ENCODE results near the gene PLEKHH1. TPM values are rescaled to one million over a fixed set of nuclear protein-coding genes. Genes with fewer than 3 reads are reported as not detected.
"Not testable (repeated sequence)": the region's sequence is repeated elsewhere in the genome, so short reads cannot be mapped to it uniquely, and the experiment has no call there.

PLEKHH1 gene
- total RNA-seq, 1 donor from 2014 or later, result 119 TPM

DNA sequence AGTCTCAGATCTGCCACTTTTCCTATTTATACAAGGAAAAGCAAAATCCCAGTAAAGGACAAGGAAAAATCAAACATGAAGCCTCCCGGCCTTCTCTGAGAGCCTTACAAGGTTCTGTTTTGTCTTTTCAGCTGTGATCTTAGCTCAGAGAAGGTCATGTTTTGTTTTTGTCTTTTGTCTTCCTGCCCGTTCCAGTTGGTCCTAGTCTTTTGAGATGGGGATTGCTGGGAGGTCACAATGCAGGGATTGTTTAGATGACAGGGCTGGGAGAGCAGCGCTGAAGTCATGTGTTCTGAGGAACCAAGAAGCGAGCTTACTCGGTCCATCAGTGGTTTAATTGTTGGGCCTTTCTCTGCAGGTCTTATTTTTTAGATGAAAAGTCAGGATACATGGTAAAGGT is 6.0 kb downstream of the PLEKHH1 start:
- H3K27me3 Mint-ChIP-seq, result no peaks in the 10 kb centered on the region
- TF ChIP-seq, protein P1, sequence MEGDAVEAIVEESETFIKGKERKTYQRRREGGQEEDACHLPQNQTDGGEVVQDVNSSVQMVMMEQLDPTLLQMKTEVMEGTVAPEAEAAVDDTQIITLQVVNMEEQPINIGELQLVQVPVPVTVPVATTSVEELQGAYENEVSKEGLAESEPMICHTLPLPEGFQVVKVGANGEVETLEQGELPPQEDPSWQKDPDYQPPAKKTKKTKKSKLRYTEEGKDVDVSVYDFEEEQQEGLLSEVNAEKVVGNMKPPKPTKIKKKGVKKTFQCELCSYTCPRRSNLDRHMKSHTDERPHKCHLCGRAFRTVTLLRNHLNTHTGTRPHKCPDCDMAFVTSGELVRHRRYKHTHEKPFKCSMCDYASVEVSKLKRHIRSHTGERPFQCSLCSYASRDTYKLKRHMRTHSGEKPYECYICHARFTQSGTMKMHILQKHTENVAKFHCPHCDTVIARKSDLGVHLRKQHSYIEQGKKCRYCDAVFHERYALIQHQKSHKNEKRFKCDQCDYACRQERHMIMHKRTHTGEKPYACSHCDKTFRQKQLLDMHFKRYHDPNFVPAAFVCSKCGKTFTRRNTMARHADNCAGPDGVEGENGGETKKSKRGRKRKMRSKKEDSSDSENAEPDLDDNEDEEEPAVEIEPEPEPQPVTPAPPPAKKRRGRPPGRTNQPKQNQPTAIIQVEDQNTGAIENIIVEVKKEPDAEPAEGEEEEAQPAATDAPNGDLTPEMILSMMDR (IDR thresholded peaks at IDR 0.05; ENCODE audit: unreplicated experiment), result no peak
- H3K36me3 Mint-ChIP-seq (ENCODE audit: insufficient read depth), result peaks cover 20% of the 10 kb centered on the region
- peaks cover 40% of the 10 kb centered on the region for H3K4me1 Mint-ChIP-seq (ENCODE audit: low read depth)
- no peak overlapping the region for H3K4me3 Mint-ChIP-seq (ENCODE audit: low read depth)
- H3K27ac Mint-ChIP-seq, result peak overlapping the region; percentile 18
- no peaks in the 10 kb centered on the region for H3K9me3 Mint-ChIP-seq (ENCODE audit: low read depth)
- DNase-seq (ENCODE audit: low spot score, unreplicated experiment), result no peak

DNA sequence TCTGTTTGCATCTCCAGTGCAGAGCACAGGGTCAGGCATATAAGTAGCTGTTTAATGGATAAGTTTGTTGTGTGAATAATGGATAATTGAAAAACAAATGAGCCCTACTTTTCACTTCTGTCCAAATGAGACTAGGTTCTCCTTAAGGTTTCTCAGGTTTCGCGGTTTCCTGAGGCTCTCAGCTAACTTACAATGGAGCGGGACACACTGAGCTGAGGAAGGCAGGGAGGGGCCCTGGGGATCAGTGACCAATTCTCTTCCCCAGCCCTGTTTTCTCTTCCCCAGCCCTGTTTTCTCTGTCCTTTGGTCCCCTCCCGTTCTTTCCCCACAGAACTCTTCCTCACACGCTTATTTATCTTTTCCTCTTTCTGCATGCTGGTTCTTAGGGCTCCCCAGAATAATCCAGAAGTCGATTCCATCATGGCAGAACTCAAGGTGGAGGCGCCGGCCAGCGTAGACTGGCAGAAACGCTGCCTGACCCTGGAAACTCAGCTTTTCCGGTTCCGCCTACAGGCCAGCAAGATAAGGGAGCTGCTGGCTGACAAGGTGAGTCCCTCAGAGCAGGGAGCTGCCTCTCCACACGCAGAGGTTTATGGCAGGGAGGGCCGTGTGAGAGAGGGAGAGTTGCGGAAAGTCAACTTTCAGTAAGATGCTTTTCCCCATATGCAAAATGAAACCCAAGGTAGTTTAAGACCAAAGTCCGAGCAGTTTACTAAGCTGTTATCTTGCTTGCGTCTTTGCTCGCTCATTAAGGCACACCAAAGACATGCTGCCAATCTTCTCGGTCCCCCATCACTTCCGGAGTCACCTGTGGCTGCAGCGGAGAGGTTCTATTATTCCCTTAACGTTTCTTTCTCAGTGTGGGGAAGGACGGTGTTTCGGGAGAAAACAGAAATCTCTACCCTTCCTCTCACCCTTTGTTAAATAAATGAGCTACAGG is 8.6 kb downstream of the PLEKHH1 start:
- peaks cover 6% of the 10 kb centered on the region for H3K9me3 Mint-ChIP-seq (ENCODE audit: low read depth)
- DNase-seq (ENCODE audit: low spot score, unreplicated experiment), result peak; percentile 30
- peaks cover 27% of the 10 kb centered on the region for H3K4me1 Mint-ChIP-seq (ENCODE audit: low read depth)
- H3K27ac Mint-ChIP-seq, result peak overlapping the region; percentile 95
- H3K27me3 Mint-ChIP-seq, result no peaks in the 10 kb centered on the region
- TF ChIP-seq, protein P1 (IDR thresholded peaks at IDR 0.05; ENCODE audit: unreplicated experiment), result no peak
- peak overlapping the region; percentile 73 for H3K4me3 Mint-ChIP-seq (ENCODE audit: low read depth)
- H3K36me3 Mint-ChIP-seq (ENCODE audit: insufficient read depth), result peaks cover 33% of the 10 kb centered on the region

DNA sequence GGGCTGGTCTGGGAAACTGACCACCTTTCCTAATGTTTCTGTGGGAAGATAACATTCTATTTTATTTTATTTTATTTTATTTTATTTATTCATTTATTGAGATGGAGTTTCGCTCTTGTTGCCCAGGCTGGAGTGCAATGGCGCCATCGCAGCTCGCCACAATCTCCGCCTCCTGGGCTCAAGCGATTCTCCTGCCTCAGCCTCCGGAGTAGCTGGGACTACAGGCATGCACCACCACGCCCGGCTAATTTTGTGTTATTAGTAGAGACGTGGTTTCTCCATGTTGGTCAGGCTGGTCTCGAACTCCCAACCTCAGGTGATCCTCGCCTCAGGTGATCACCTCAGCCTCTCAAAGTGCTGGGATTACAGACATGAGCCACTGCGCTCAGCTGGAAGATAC is 9.5 kb downstream of the PLEKHH1 start:
- H3K9me3 Mint-ChIP-seq (ENCODE audit: low read depth); H3K4me3 Mint-ChIP-seq (ENCODE audit: low read depth); H3K27ac Mint-ChIP-seq; DNase-seq (ENCODE audit: low spot score, unreplicated experiment); H3K27me3 Mint-ChIP-seq: not testable (repeated sequence)
- H3K4me1 Mint-ChIP-seq (ENCODE audit: low read depth), result peaks cover 27% of the 10 kb centered on the region
- peaks cover 38% of the 10 kb centered on the region for H3K36me3 Mint-ChIP-seq (ENCODE audit: insufficient read depth)

DNA sequence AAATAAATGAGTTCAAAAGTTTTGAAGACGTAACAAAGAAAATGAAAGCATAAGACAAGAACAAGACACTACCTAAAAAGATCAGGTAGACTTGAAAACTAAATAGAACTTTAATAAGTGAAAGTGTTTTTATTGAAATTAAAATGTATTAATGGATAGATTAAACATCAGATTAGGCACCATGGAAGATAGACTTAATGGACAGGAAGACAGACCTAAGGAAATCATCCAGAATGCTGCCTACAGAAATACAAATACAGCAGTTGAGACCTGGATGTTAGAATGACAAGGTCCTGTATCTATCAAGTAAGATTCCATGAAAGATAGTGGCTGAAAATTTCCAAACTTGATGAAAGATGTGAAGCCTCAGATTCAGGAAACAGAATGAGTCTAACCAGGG is 11.5 kb downstream of the PLEKHH1 start:
- no peak for DNase-seq (ENCODE audit: low spot score, unreplicated experiment)
- Mint-ChIP-seq H3K27ac (no peak overlapping the region), H3K36me3 (ENCODE audit: insufficient read depth) (peaks cover 43% of the 10 kb centered on the region), H3K4me3 (ENCODE audit: low read depth) (no peak overlapping the region), H3K27me3 (no peaks in the 10 kb centered on the region), H3K4me1 (ENCODE audit: low read depth) (peaks cover 19% of the 10 kb centered on the region), H3K9me3 (ENCODE audit: low read depth) (peaks cover 6% of the 10 kb centered on the region)
- TF ChIP-seq, protein P1 (IDR thresholded peaks at IDR 0.05; ENCODE audit: unreplicated experiment), result no peak

DNA sequence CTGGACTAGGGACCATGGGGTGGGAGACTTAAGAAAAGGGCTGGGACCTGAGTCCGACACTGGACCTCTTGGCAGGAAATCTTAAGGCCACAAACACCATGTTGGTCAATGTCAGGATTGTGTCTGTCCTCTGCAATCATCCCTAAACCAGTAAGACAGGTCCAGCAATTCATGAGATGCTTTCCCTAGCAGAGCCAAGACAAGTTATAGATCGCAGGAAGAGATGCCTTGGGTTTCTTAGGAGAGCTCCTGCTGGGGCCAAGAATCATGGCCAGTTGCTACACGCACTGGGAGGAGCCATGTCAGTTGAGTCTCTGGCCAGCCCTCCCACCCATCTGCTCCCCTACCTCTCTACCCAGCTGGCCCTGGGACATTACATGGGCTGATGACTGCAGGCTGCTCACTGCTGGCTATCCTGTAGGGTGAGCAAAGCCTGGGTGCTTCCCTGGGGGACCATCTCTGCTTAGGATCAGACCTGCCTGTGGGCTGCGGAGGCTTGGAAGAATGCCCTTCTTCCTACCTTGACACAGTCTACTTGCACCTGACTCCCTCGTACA is 14.2 kb downstream of the PLEKHH1 start:
- H3K4me3 Mint-ChIP-seq (ENCODE audit: low read depth), result no peak overlapping the region
- peaks cover 6% of the 10 kb centered on the region for H3K9me3 Mint-ChIP-seq (ENCODE audit: low read depth)
- no peak for DNase-seq (ENCODE audit: low spot score, unreplicated experiment)
- H3K36me3 Mint-ChIP-seq (ENCODE audit: insufficient read depth), result peaks cover 44% of the 10 kb centered on the region
- no peaks in the 10 kb centered on the region for H3K27me3 Mint-ChIP-seq
- H3K4me1 Mint-ChIP-seq (ENCODE audit: low read depth), result peaks cover under 1% of the 10 kb centered on the region
- H3K27ac Mint-ChIP-seq, result no peak overlapping the region
- TF ChIP-seq, protein P1 (IDR thresholded peaks at IDR 0.05; ENCODE audit: unreplicated experiment), result no peak
